Activated CD4-positive, alpha-beta memory T cell treated with anti-CD3 and anti-CD28 coated beads for 36 hours (primary cell): ENCODE results near the gene TGM5. TPM values are rescaled to one million over a fixed set of nuclear protein-coding genes. Genes with fewer than 3 reads are reported as not detected.
"Not testable (repeated sequence)": the region's sequence is repeated elsewhere in the genome, so short reads cannot be mapped to it uniquely, and the experiment has no call there.

ENCODE experiments used
- CTCF ChIA-PET: fragments of 350-600 bp; sonication (Branson Sonifier 250); formaldehyde crosslinking; loops from one replicate; lab custom pipeline; 2021; ENCODE audit warnings: antibody characterized with exemption, inconsistent platforms; lab: Charles Lee
- POLR2A ChIA-PET: fragments of 350-600 bp; sonication (Branson Sonifier 250); formaldehyde crosslinking; loops from one replicate; lab custom pipeline; 2021; ENCODE audit warnings: antibody characterized with exemption; lab: Charles Lee
- DNase-seq: peaks from one replicate; pipeline ENCODE4 v3.0.0-alpha.2; 2020
- H3K27ac Mint-ChIP-seq: one replicate; pipeline ENCODE4 v1.8.0; 2021; ENCODE audit warnings: mixed read lengths
- H3K27me3 Mint-ChIP-seq: one replicate; pipeline ENCODE4 v1.8.0; 2021; ENCODE audit warnings: mixed read lengths
- H3K36me3 Mint-ChIP-seq: one replicate; pipeline ENCODE4 v1.8.0; 2021; ENCODE audit warnings: mixed read lengths
- H3K4me1 Mint-ChIP-seq: one replicate; pipeline ENCODE4 v1.8.0; 2021; ENCODE audit warnings: low read depth, mixed read lengths
- H3K4me3 Mint-ChIP-seq: one replicate; pipeline ENCODE4 v1.8.0; 2021; ENCODE audit warnings: mild to moderate bottlenecking, mixed read lengths
- H3K9me3 Mint-ChIP-seq: one replicate; pipeline ENCODE4 v1.8.0; 2021; ENCODE audit warnings: mixed read lengths
- intact Hi-C: fragments of 100-400 bp; cut with micrococcal nuclease; formaldehyde crosslinking; loops from one replicate; pipeline ENCODE4 v1.15.1; 2023
- total RNA-seq, 2 experiments: library from RNA; stranded (reverse); gene quantifications; one replicate each; pipeline ENCODE4 v1.2.3, GENCODE V29; 2021

Gene TGM5
- total RNA-seq, 2 experiments from 2014 or later = not detected

DNA sequence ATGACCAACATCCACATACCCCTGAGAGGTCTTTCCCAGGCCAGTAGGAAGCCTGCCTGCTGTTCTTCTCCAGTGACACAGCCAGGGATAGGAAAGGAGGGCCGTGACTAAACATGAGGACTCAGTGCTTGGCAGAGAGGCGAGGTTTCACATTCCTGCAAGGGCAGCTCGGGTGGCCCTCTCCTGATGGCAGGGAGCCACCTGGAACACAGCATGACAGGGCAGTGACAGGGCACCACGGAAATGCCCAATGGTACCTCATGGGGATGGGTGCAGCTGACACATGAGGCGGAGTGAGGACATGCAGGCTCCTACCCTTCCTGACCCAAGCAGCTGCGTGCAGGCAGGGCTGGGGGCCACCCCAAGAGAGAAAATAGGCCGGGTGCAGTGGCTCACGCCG is 7.4 kb upstream of the TGM5 start:
- peaks cover 11% of the 10 kb centered on the region for H3K27me3 Mint-ChIP-seq
- H3K4me3 Mint-ChIP-seq = no peak overlapping the region
- CTCF ChIA-PET = interaction anchor here (1.7 to 6.5 kb wide), 2 partner anchors 11 to 49 kb away, joined by 6 to 23 read pairs; no protein-coding TSS in a partner anchor
- intact Hi-C loops = no loop called here
- no peak overlapping the region for H3K27ac Mint-ChIP-seq
- peaks cover 2% of the 10 kb centered on the region for H3K4me1 Mint-ChIP-seq
- DNase-seq = no peak
- H3K9me3 Mint-ChIP-seq = peaks cover 8% of the 10 kb centered on the region
- H3K36me3 Mint-ChIP-seq = no peaks in the 10 kb centered on the region
- POLR2A ChIA-PET = no interaction called here

- DNase-seq = no peak
- intact Hi-C loops = no loop called here
- no peaks in the 10 kb centered on the region for H3K36me3 Mint-ChIP-seq
- H3K4me3 Mint-ChIP-seq = no peak overlapping the region
- no peak overlapping the region for H3K27ac Mint-ChIP-seq
- ChIA-PET POLR2A (no interaction called here), CTCF (interaction anchor here (1.7 to 6.5 kb wide), 2 partner anchors 12 to 48 kb away, joined by 6 to 23 read pairs; no protein-coding TSS in a partner anchor)
- H3K9me3 Mint-ChIP-seq = peaks cover 8% of the 10 kb centered on the region
- H3K4me1 Mint-ChIP-seq = peaks cover 2% of the 10 kb centered on the region
- H3K27me3 Mint-ChIP-seq = peaks cover 16% of the 10 kb centered on the region
Measured at GRCh38 chr15:43273243-43273642, 6.5 kb upstream of the TGM5 start.

- H3K27ac Mint-ChIP-seq, H3K4me1 Mint-ChIP-seq, DNase-seq, H3K36me3 Mint-ChIP-seq, H3K9me3 Mint-ChIP-seq, H3K4me3 Mint-ChIP-seq, intact Hi-C loops, POLR2A ChIA-PET: not testable (repeated sequence)
- CTCF ChIA-PET = interaction anchor here (6.5 kb wide), 1 partner anchor 13 kb away, joined by 23 read pairs; no protein-coding TSS in a partner anchor
- peaks cover 16% of the 10 kb centered on the region for H3K27me3 Mint-ChIP-seq
Measured at GRCh38 chr15:43271908-43272307, 5.2 kb upstream of the TGM5 start.

- Mint-ChIP-seq H3K4me1 (no peaks in the 10 kb centered on the region), H3K9me3 (peaks cover 8% of the 10 kb centered on the region), H3K4me3 (no peak overlapping the region), H3K36me3 (no peaks in the 10 kb centered on the region), H3K27ac (no peak overlapping the region), H3K27me3 (peaks cover 16% of the 10 kb centered on the region)
- CTCF ChIA-PET = interaction anchor here (2.1 to 6.5 kb wide), 2 partner anchors 14 to 44 kb away, joined by 15 to 23 read pairs; no protein-coding TSS in a partner anchor
- intact Hi-C loops = no loop called here
- POLR2A ChIA-PET = no interaction called here
- DNase-seq = peak; percentile 18
Measured at GRCh38 chr15:43270676-43271306, 4.1 kb upstream of the TGM5 start.

GRCh38 chr15:43270113-43270665 is 3.5 kb upstream of the TGM5 start:
- Mint-ChIP-seq H3K27me3 (peaks cover 16% of the 10 kb centered on the region), H3K36me3 (no peaks in the 10 kb centered on the region), H3K27ac (no peak overlapping the region), H3K4me3 (no peak overlapping the region), H3K4me1 (no peaks in the 10 kb centered on the region), H3K9me3 (peaks cover 8% of the 10 kb centered on the region)
- intact Hi-C loops = no loop called here
- ChIA-PET POLR2A (no interaction called here), CTCF (interaction anchor here (2.1 to 6.5 kb wide), 2 partner anchors 15 to 44 kb away, joined by 15 to 23 read pairs; no protein-coding TSS in a partner anchor)
- no peak for DNase-seq

GRCh38 chr15:43268111-43269105 is 1.7 kb upstream of the TGM5 start:
- no peaks in the 10 kb centered on the region for H3K36me3 Mint-ChIP-seq
- no peak overlapping the region for H3K27ac Mint-ChIP-seq
- no peak overlapping the region for H3K4me3 Mint-ChIP-seq
- CTCF ChIA-PET = interaction anchor here (0.9 to 6.5 kb wide), 3 partner anchors 13 to 43 kb away, joined by 3 to 23 read pairs (median 22); no protein-coding TSS in a partner anchor
- H3K9me3 Mint-ChIP-seq = peaks cover 8% of the 10 kb centered on the region
- DNase-seq = peak; percentile 32
- POLR2A ChIA-PET = no interaction called here
- peaks cover 7% of the 10 kb centered on the region for H3K27me3 Mint-ChIP-seq
- intact Hi-C loops = no loop called here
- no peaks in the 10 kb centered on the region for H3K4me1 Mint-ChIP-seq

- Mint-ChIP-seq H3K27ac (no peak overlapping the region), H3K4me3 (no peak overlapping the region), H3K4me1 (no peaks in the 10 kb centered on the region), H3K27me3 (peaks cover 7% of the 10 kb centered on the region), H3K9me3 (peaks cover 7% of the 10 kb centered on the region), H3K36me3 (no peaks in the 10 kb centered on the region)
- intact Hi-C loops = no loop called here
- ChIA-PET CTCF (interaction anchor here (0.9 to 2.1 kb wide), 3 partner anchors 14 to 42 kb away, joined by 3 to 22 read pairs (median 4); no protein-coding TSS in a partner anchor), POLR2A (no interaction called here)
- no peak for DNase-seq
Measured at GRCh38 chr15:43267439-43267838, 711 bp upstream of the TGM5 start.

DNA sequence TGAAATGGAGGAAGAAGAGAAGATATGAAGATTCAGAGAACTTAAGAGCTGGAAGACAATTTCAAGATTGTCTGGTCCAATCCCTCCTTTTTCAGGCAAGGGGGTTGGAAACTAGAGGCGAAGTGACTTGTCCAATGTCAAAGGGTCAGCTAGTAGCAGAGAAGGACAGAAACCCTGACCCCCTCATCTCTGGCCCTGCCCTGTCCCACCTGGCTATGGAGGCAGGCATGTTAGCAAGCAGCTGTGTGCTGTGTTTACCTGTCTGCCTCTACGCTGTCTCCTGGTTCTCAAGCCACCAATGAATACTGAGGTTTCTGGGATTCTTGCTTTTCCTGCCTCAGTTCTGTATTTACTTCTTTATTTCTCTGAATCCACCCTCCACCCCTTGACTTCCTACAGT is 342 bp downstream of the TGM5 start:
- Mint-ChIP-seq H3K27ac (no peak overlapping the region), H3K9me3 (no peaks in the 10 kb centered on the region), H3K36me3 (no peaks in the 10 kb centered on the region), H3K27me3 (peaks cover 5% of the 10 kb centered on the region), H3K4me1 (no peaks in the 10 kb centered on the region), H3K4me3 (no peak overlapping the region)
- POLR2A ChIA-PET = no interaction called here
- DNase-seq = no peak
- intact Hi-C loops = no loop called here
- CTCF ChIA-PET = interaction anchor here (1.3 to 1.5 kb wide), 2 partner anchors 19 to 41 kb away, joined by 4 to 8 read pairs; no protein-coding TSS in a partner anchor

- intact Hi-C loops = no loop called here
- Mint-ChIP-seq H3K27ac (no peak overlapping the region), H3K9me3 (no peaks in the 10 kb centered on the region), H3K36me3 (no peaks in the 10 kb centered on the region), H3K4me1 (no peaks in the 10 kb centered on the region), H3K4me3 (no peak overlapping the region), H3K27me3 (no peaks in the 10 kb centered on the region)
- ChIA-PET CTCF (no interaction called here), POLR2A (no interaction called here)
- DNase-seq = no peak
Measured at GRCh38 chr15:43260011-43260615, 6.6 kb downstream of the TGM5 start.

GRCh38 chr15:43258781-43259180 is 7.9 kb downstream of the TGM5 start:
- ChIA-PET POLR2A (no interaction called here), CTCF (no interaction called here)
- no peak for DNase-seq
- H3K4me3 Mint-ChIP-seq = no peak overlapping the region
- peaks cover 1% of the 10 kb centered on the region for H3K4me1 Mint-ChIP-seq
- intact Hi-C loops = no loop called here
- H3K9me3 Mint-ChIP-seq = no peaks in the 10 kb centered on the region
- no peaks in the 10 kb centered on the region for H3K36me3 Mint-ChIP-seq
- peaks cover 3% of the 10 kb centered on the region for H3K27me3 Mint-ChIP-seq
- no peak overlapping the region for H3K27ac Mint-ChIP-seq

- intact Hi-C loops = no loop called here
- no peak overlapping the region for H3K27ac Mint-ChIP-seq
- peaks cover 16% of the 10 kb centered on the region for H3K4me1 Mint-ChIP-seq
- no peaks in the 10 kb centered on the region for H3K36me3 Mint-ChIP-seq
- DNase-seq = no peak
- H3K27me3 Mint-ChIP-seq = peaks cover 7% of the 10 kb centered on the region
- H3K4me3 Mint-ChIP-seq = no peak overlapping the region
- POLR2A ChIA-PET = no interaction called here
- CTCF ChIA-PET = interaction anchor here (0.8 to 1.0 kb wide), 2 partner anchors 29 to 52 kb away, joined by 3 to 4 read pairs; no protein-coding TSS in a partner anchor
- H3K9me3 Mint-ChIP-seq = no peaks in the 10 kb centered on the region
Measured at GRCh38 chr15:43256341-43256740, 10.4 kb downstream of the TGM5 start.
